ENCODE data around the gene PPP1R15A. TPM values are rescaled to one million over a fixed set of nuclear protein-coding genes. Genes with fewer than 3 reads are reported as not detected.

PPP1R15A gene
- 508 TPM for polyA plus RNA-seq (2013)

GRCh38 chr19:48872182-48872883 lies at the start of gene PPP1R15A:
Gene PPP1R15A (plus strand): TSS chr19:48872421. CDS start chr19:48873234, 813 bp downstream.
- H3K4me1 ChIP-seq (ENCODE audit: control extremely low read depth in 1 of 4, control insufficient read depth in 4 of 4, insufficient read depth in 4 of 4, low read length in 3 of 4), result peaks cover 9 to 54% (median 37%) of the 10 kb centered on the region in 4 experiments
- CTCF ChIA-PET, result interaction anchor here (0.8 to 1.6 kb wide), 3 partner anchors 23 to 139 kb away, joined by 3 read pairs; no protein-coding TSS in a partner anchor
- no peaks in the 10 kb centered on the region for H3K27me3 ChIP-seq (replicated peaks in 2 of 5; ENCODE audit: control insufficient read depth in 4 of 5, insufficient read depth in 5 of 5, low read length in 4 of 5)
- WGBS (ENCODE audit: insufficient coverage), result 0% methylated on average over 53 of the region's 53 CpGs
- peak; percentile 97 to 98 (median 98) for DNase-seq
- peaks cover 10 to 35% (median 24%) of the 10 kb centered on the region in 4 experiments for H3K36me3 ChIP-seq (ENCODE audit: control insufficient read depth in 4 of 4, insufficient read depth in 4 of 4, low read length in 3 of 4)
- peak within 1 kb of the TSS; percentile 80 to 100 (median 99) for H3K4me3 ChIP-seq (ENCODE audit: control insufficient read depth in 1 of 7, extremely low read depth in 1 of 7, insufficient read depth in 4 of 7, low read depth in 2 of 7, low read length in 6 of 7)
- peak within 1 kb of the TSS; percentile 100 for H3K27ac ChIP-seq (ENCODE audit: insufficient read depth in 1 of 2, low read depth in 1 of 2, low read length in 2 of 2, poor library complexity in 1 of 2, severe bottlenecking in 2 of 2)
- H3K9me3 ChIP-seq (ENCODE audit: control extremely low read depth in 1 of 5, control insufficient read depth in 4 of 5, insufficient read depth in 2 of 5, low read depth in 1 of 5, low read length in 4 of 5), result no peaks in the 10 kb centered on the region
- POLR2A ChIA-PET, result interaction anchor here (0.7 to 1.7 kb wide), 9 partner anchors 14 to 96 kb away, joined by 3 to 26 read pairs (median 3); partner anchors contain the start of genes BAX and NUCB1

- H3K4me3 ChIP-seq (ENCODE audit: control insufficient read depth in 1 of 7, extremely low read depth in 1 of 7, insufficient read depth in 4 of 7, low read depth in 2 of 7, low read length in 6 of 7), result no peak overlapping the region
- H3K27ac ChIP-seq (ENCODE audit: insufficient read depth in 1 of 2, low read depth in 1 of 2, low read length in 2 of 2, poor library complexity in 1 of 2, severe bottlenecking in 2 of 2), result no peak overlapping the region
- WGBS (ENCODE audit: insufficient coverage), result 94% methylated on average over 2 of the region's 2 CpGs
- H3K4me1 ChIP-seq (ENCODE audit: control extremely low read depth in 1 of 4, control insufficient read depth in 4 of 4, insufficient read depth in 4 of 4, low read length in 3 of 4), result no peaks in the 10 kb centered on the region
- ChIA-PET POLR2A (no interaction called here), CTCF (no interaction called here)
- DNase-seq, result no peak
- H3K27me3 ChIP-seq (replicated peaks in 2 of 5; ENCODE audit: control insufficient read depth in 4 of 5, insufficient read depth in 5 of 5, low read length in 4 of 5), result no peaks in the 10 kb centered on the region
- no peaks in the 10 kb centered on the region for H3K36me3 ChIP-seq (ENCODE audit: control insufficient read depth in 4 of 4, insufficient read depth in 4 of 4, low read length in 3 of 4)
- H3K9me3 ChIP-seq (ENCODE audit: control extremely low read depth in 1 of 5, control insufficient read depth in 4 of 5, insufficient read depth in 2 of 5, low read depth in 1 of 5, low read length in 4 of 5), result no peaks in the 10 kb centered on the region
Observed at GRCh38 chr19:48822514-48822913, 49.7 kb upstream of the PPP1R15A start.

GRCh38 chr19:48826606-48827020 lies 45.6 kb upstream of the PPP1R15A start:
- CTCF ChIA-PET, result interaction anchor here (1.5 to 2.0 kb wide), 2 partner anchors 15 to 39 kb away, joined by 3 to 5 read pairs; no protein-coding TSS in a partner anchor
- DNase-seq, result no peak
- POLR2A ChIA-PET, result interaction anchor here (0.7 kb wide), 1 partner anchor 609 kb away, joined by 4 read pairs; no protein-coding TSS in a partner anchor
- Histone ChIP-seq H3K4me3 (ENCODE audit: control insufficient read depth in 1 of 7, extremely low read depth in 1 of 7, insufficient read depth in 4 of 7, low read depth in 2 of 7, low read length in 6 of 7) (no peak overlapping the region), H3K36me3 (ENCODE audit: control insufficient read depth in 4 of 4, insufficient read depth in 4 of 4, low read length in 3 of 4) (no peaks in the 10 kb centered on the region), H3K9me3 (ENCODE audit: control extremely low read depth in 1 of 5, control insufficient read depth in 4 of 5, insufficient read depth in 2 of 5, low read depth in 1 of 5, low read length in 4 of 5) (no peaks in the 10 kb centered on the region), H3K4me1 (ENCODE audit: control extremely low read depth in 1 of 4, control insufficient read depth in 4 of 4, insufficient read depth in 4 of 4, low read length in 3 of 4) (no peaks in the 10 kb centered on the region), H3K27ac (ENCODE audit: insufficient read depth in 1 of 2, low read depth in 1 of 2, low read length in 2 of 2, poor library complexity in 1 of 2, severe bottlenecking in 2 of 2) (no peak overlapping the region), H3K27me3 (replicated peaks in 2 of 5; ENCODE audit: control insufficient read depth in 4 of 5, insufficient read depth in 5 of 5, low read length in 4 of 5) (no peaks in the 10 kb centered on the region)
- 96% methylated on average over 8 of the region's 8 CpGs for WGBS (ENCODE audit: insufficient coverage)

GRCh38 chr19:48830088-48830487 lies 42.1 kb upstream of the PPP1R15A start:
- ChIA-PET CTCF (interaction anchor here (0.6 to 2.3 kb wide), 9 partner anchors 12 to 155 kb away, joined by 3 to 13 read pairs (median 4); no protein-coding TSS in a partner anchor), POLR2A (no interaction called here)
- no peaks in the 10 kb centered on the region for H3K9me3 ChIP-seq (ENCODE audit: control extremely low read depth in 1 of 5, control insufficient read depth in 4 of 5, insufficient read depth in 2 of 5, low read depth in 1 of 5, low read length in 4 of 5)
- H3K27ac ChIP-seq (ENCODE audit: insufficient read depth in 1 of 2, low read depth in 1 of 2, low read length in 2 of 2, poor library complexity in 1 of 2, severe bottlenecking in 2 of 2), result no peak overlapping the region
- no peaks in the 10 kb centered on the region for H3K36me3 ChIP-seq (ENCODE audit: control insufficient read depth in 4 of 4, insufficient read depth in 4 of 4, low read length in 3 of 4)
- 96% methylated on average over 7 of the region's 9 CpGs for WGBS (ENCODE audit: insufficient coverage)
- no peak overlapping the region for H3K4me3 ChIP-seq (ENCODE audit: control insufficient read depth in 1 of 7, extremely low read depth in 1 of 7, insufficient read depth in 4 of 7, low read depth in 2 of 7, low read length in 6 of 7)
- no peaks in the 10 kb centered on the region for H3K27me3 ChIP-seq (replicated peaks in 2 of 5; ENCODE audit: control insufficient read depth in 4 of 5, insufficient read depth in 5 of 5, low read length in 4 of 5)
- no peaks in the 10 kb centered on the region for H3K4me1 ChIP-seq (ENCODE audit: control extremely low read depth in 1 of 4, control insufficient read depth in 4 of 4, insufficient read depth in 4 of 4, low read length in 3 of 4)
- DNase-seq, result no peak

- Histone ChIP-seq H3K27me3 (replicated peaks in 2 of 5; ENCODE audit: control insufficient read depth in 4 of 5, insufficient read depth in 5 of 5, low read length in 4 of 5) (no peaks in the 10 kb centered on the region), H3K4me1 (ENCODE audit: control extremely low read depth in 1 of 4, control insufficient read depth in 4 of 4, insufficient read depth in 4 of 4, low read length in 3 of 4) (peaks cover 0 to 8% (median 7%) of the 10 kb centered on the region in 4 experiments), H3K9me3 (ENCODE audit: control extremely low read depth in 1 of 5, control insufficient read depth in 4 of 5, insufficient read depth in 2 of 5, low read depth in 1 of 5, low read length in 4 of 5) (no peaks in the 10 kb centered on the region), H3K27ac (ENCODE audit: insufficient read depth in 1 of 2, low read depth in 1 of 2, low read length in 2 of 2, poor library complexity in 1 of 2, severe bottlenecking in 2 of 2) (no peak overlapping the region), H3K4me3 (ENCODE audit: control insufficient read depth in 1 of 7, extremely low read depth in 1 of 7, insufficient read depth in 4 of 7, low read depth in 2 of 7, low read length in 6 of 7) (no peak overlapping the region), H3K36me3 (ENCODE audit: control insufficient read depth in 4 of 4, insufficient read depth in 4 of 4, low read length in 3 of 4) (no peaks in the 10 kb centered on the region)
- CTCF ChIA-PET, result interaction anchor here (0.6 to 3.8 kb wide), 7 partner anchors 11 to 153 kb away, joined by 4 to 21 read pairs (median 6); no protein-coding TSS in a partner anchor
- no peak for DNase-seq
- 100% methylated on average over 2 of the region's 4 CpGs for WGBS (ENCODE audit: insufficient coverage)
- POLR2A ChIA-PET, result no interaction called here
Observed at GRCh38 chr19:48830965-48831364, 41.3 kb upstream of the PPP1R15A start.

GRCh38 chr19:48833049-48833448 lies 39.2 kb upstream of the PPP1R15A start:
- ChIA-PET CTCF (interaction anchor here (2.0 to 3.8 kb wide), 2 partner anchors 9 to 38 kb away, joined by 6 to 21 read pairs; no protein-coding TSS in a partner anchor), POLR2A (no interaction called here)
- 82% methylated on average over 5 of the region's 5 CpGs for WGBS (ENCODE audit: insufficient coverage)

GRCh38 chr19:48833977-48834376 lies 38.2 kb upstream of the PPP1R15A start:
- Histone ChIP-seq H3K27ac (ENCODE audit: insufficient read depth in 1 of 2, low read depth in 1 of 2, low read length in 2 of 2, poor library complexity in 1 of 2, severe bottlenecking in 2 of 2) (no peak overlapping the region), H3K27me3 (replicated peaks in 2 of 5; ENCODE audit: control insufficient read depth in 4 of 5, insufficient read depth in 5 of 5, low read length in 4 of 5) (no peaks in the 10 kb centered on the region), H3K4me1 (ENCODE audit: control extremely low read depth in 1 of 4, control insufficient read depth in 4 of 4, insufficient read depth in 4 of 4, low read length in 3 of 4) (peaks cover 0 to 25% (median 22%) of the 10 kb centered on the region in 4 experiments), H3K4me3 (ENCODE audit: control insufficient read depth in 1 of 7, extremely low read depth in 1 of 7, insufficient read depth in 4 of 7, low read depth in 2 of 7, low read length in 6 of 7) (no peak overlapping the region), H3K36me3 (ENCODE audit: control insufficient read depth in 4 of 4, insufficient read depth in 4 of 4, low read length in 3 of 4) (no peaks in the 10 kb centered on the region), H3K9me3 (ENCODE audit: control extremely low read depth in 1 of 5, control insufficient read depth in 4 of 5, insufficient read depth in 2 of 5, low read depth in 1 of 5, low read length in 4 of 5) (no peaks in the 10 kb centered on the region)
- DNase-seq, result no peak
- CTCF ChIA-PET, result interaction anchor here (2.0 to 3.8 kb wide), 2 partner anchors 9 to 39 kb away, joined by 6 to 21 read pairs; no protein-coding TSS in a partner anchor
- POLR2A ChIA-PET, result no interaction called here
- WGBS (ENCODE audit: insufficient coverage), result 100% methylated on average over 3 of the region's 5 CpGs

More at GRCh38 chr19:48833049-48833448, 39.2 kb upstream of the PPP1R15A start:
- H3K4me1 ChIP-seq (ENCODE audit: control extremely low read depth in 1 of 4, control insufficient read depth in 4 of 4, insufficient read depth in 4 of 4, low read length in 3 of 4), result peaks cover 0 to 25% (median 22%) of the 10 kb centered on the region in 4 experiments
- no peak overlapping the region for H3K27ac ChIP-seq (ENCODE audit: insufficient read depth in 1 of 2, low read depth in 1 of 2, low read length in 2 of 2, poor library complexity in 1 of 2, severe bottlenecking in 2 of 2)
- no peak for DNase-seq
- H3K36me3 ChIP-seq (ENCODE audit: control insufficient read depth in 4 of 4, insufficient read depth in 4 of 4, low read length in 3 of 4), result no peaks in the 10 kb centered on the region
- no peaks in the 10 kb centered on the region for H3K9me3 ChIP-seq (ENCODE audit: control extremely low read depth in 1 of 5, control insufficient read depth in 4 of 5, insufficient read depth in 2 of 5, low read depth in 1 of 5, low read length in 4 of 5)
- H3K27me3 ChIP-seq (replicated peaks in 2 of 5; ENCODE audit: control insufficient read depth in 4 of 5, insufficient read depth in 5 of 5, low read length in 4 of 5), result no peaks in the 10 kb centered on the region
- no peak overlapping the region for H3K4me3 ChIP-seq (ENCODE audit: control insufficient read depth in 1 of 7, extremely low read depth in 1 of 7, insufficient read depth in 4 of 7, low read depth in 2 of 7, low read length in 6 of 7)

Data from common myeloid progenitor, CD34-positive (primary cell).